ENCODE results near the gene XRCC5. TPM values are rescaled to one million over a fixed set of nuclear protein-coding genes. Genes with fewer than 3 reads are reported as not detected.
"Not testable (repeated sequence)": the region's sequence is repeated elsewhere in the genome, so short reads cannot be mapped to it uniquely, and the experiment has no call there.

The XRCC5 gene
- total RNA-seq: 113 TPM
- long read RNA-seq, transcript XRCC5-201 (21 exons, 3,428 nt): major isoform, 70 of 79 reads
- long read RNA-seq, partial matches to known transcripts: 8 of 79 reads
- long read RNA-seq, other reads (novel, unspliced or antisense): 1 of 79 reads

DNA sequence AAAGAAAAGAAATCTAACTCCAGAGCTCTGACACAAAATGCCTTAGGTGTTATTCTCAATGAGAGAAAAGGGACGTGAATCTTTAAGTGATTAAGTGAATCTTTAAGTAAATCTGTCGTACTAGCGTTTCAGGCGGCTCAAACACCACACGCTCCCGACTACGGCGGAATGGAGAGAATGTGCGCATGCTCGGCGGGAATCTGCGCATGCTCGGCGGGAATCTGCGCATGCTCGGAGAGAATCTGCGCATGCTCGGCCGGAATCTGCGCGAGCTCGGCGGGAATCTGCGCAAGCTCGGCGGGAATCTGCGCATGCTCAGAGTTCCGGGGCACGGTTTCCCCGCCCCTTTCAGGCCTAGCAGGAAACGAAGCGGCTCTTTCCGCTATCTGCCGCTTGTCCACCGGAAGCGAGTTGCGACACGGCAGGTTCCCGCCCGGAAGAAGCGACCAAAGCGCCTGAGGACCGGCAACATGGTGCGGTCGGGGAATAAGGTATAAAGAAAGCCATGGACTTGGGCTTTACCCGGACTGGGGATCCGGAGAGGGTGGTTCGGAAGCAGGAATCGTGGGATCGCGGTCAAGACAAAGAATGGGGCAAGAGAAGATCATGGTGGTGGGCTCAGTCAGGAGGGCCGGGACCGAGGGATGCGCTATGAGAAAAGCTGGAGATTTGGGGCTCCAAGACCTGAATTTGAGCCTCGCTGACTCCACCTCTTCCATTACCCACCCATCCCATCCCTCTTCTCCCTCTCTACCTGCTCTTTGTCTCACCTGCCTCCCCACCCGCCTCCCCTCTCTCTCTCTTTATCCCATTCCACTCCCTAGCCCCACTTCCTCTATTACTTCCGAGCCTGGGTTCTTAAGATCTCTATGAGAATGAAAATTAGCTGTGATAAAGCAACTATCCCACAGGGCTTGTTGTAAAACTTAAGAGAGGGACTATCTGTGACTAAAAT is at the start of gene XRCC5:
Gene XRCC5 (plus strand): TSS at position 382 of the 955 bp plus-strand sequence. CDS start 89 bp downstream, at position 471.
- peak; percentile 97 for DNase-seq (ENCODE audit: missing footprints)
- intact Hi-C loops (cut with DNase I): no loop called here
- peak; percentile 96 for ATAC-seq

DNA sequence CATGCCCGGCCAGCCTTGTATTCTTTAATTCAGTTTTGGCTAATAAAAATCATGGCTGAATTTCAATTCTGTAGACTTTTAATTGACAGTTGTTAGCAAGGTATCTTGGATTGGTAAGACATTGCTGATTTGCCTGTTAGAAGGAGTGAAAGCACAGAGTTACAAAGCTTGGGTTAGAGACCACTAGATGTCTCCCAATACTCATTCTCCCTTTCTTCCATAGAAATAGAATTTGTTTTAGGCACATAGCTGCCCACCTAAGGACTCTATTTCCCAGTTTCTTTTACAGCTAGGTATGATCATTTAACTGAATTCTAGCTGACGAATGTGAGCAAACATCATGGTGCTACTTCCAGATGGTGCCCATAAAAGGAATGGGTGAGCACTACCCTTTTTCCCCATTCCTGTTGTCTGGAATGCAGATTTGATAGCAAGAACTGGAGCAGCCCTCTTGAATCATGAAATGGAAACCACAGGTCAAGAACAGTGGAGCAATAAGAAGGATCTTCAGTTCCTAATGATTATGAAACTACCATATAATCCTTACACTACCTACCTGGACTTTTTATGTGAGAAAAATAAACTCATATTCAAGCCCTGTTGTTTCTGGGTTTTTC is 45.0 kb upstream of the XRCC5 start:
- intact Hi-C loops (cut with DNase I): no loop called here
- DNase-seq (ENCODE audit: missing footprints) (no peak), ATAC-seq (no peak)

DNA sequence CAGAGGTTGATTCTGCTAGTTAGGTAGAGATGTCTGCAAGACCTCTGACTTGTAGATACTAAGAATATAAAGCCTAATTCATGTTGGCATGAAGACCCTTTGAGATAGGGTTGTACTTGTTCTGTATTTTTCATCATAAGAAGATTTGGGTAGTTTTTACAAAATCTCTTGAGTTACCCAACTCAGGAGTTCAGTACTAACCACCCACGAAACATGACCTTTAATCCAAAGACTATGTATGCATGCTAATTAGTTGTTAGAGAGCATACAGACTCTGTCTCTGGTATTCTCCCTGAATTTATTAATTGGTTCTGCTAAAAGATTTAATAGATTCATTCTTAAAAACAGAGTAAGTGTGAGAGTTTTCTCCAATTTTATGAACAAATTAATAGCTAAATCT is 44.5 kb upstream of the XRCC5 start:
- DNase-seq (ENCODE audit: missing footprints): no peak
- intact Hi-C loops (cut with DNase I): no loop called here
- no peak for ATAC-seq

DNA sequence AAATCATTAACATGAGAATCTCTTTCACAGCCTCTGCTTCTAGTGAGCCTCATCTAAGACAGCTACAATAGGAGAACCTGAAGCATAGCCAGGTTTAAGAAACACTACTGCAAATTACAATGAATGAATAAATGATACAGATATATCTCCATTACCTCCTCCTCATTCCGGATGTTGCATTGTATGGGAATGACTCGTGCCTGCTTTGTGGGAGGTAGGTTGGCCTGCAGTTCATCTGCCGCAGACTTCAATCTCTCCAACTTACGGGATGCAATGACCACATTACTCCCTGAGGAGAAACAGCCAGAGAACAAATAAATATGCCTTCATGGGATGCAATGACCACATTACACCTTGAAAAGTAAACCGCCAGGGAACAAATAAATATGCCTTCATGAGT is 42.9 kb upstream of the XRCC5 start:
- ATAC-seq (no peak), DNase-seq (ENCODE audit: missing footprints) (no peak)
- intact Hi-C loops (cut with DNase I): no loop called here

DNA sequence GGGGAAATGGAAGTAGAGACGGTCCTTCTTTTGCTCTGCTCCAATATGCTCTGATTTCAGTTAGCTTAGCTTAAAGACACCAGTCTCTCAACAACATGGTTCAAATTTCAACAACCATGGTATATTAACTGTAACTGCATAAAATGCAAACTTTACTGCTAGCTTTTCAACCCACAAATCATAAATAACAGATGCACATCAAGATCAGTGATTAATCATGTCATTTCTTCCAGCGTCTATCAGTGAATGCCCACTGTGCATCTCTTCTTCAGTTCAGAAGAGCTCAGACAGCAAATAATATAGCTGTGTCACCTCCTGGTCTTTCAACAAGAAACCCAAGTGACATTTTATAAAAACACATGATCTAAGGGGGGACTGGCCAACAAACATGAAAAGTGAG is 40.1 kb upstream of the XRCC5 start:
- ATAC-seq (no peak), DNase-seq (ENCODE audit: missing footprints) (no peak)
- intact Hi-C loops (cut with DNase I): no loop called here

DNA sequence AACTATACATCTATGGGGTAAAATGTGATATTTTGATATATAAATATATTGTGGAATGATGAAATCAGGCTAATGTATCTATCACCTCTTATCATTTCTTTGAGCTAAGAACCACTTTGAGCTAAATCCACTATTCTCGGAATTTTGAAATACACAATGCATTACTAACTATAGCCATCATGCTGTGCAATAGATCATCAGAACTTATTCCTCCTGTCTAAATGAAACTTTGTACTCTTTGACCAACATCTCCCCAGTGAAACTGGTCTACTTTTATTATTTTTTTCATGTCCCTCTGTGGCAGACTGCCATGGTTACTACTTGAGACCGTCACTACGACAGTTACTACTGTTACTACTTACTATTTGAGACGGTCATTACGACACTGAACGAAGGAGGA is 39.0 kb upstream of the XRCC5 start:
- no peak for ATAC-seq

DNA sequence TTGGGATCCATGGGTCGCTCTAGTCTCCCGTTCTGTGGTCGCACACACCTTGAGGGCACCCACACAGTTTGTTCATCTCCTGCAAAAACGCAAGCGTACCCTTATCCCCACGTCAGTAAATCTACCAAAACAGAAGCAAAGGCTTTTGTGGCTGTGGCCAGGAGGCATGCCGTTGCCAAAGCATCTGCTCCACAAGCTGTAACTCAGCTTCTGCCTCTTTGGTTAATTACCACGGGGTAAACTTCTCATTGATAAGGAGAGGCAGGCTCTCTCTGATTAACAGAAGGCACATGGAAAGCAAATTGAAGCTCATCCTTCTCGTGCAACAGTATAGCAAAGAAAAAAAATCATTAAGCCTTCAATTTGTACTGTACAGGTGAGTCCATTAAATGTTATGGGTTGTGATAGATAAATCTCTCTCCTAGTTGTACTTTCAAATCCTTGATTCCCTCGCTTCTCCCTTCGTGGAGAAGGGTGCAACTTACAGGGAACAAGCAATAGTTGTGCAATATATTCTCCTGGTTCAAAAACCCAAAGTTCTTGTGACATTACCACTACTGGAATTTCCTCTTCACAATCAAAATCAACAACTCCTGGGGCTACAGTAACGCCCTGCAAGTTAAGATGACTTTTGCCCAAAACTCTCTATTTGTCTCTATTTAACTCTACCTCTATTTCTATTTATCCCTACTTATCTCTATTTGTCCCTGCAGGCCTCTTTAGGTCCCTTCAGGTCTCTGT is 37.9 kb upstream of the XRCC5 start:
- no peak for ATAC-seq
- DNase-seq (ENCODE audit: missing footprints): peak; percentile 37
- intact Hi-C loops (cut with DNase I): no loop called here

More for the DNA sequence above, 39.0 kb upstream of the XRCC5 start:
- DNase-seq (ENCODE audit: missing footprints): no peak
- intact Hi-C loops (cut with DNase I): no loop called here

DNA sequence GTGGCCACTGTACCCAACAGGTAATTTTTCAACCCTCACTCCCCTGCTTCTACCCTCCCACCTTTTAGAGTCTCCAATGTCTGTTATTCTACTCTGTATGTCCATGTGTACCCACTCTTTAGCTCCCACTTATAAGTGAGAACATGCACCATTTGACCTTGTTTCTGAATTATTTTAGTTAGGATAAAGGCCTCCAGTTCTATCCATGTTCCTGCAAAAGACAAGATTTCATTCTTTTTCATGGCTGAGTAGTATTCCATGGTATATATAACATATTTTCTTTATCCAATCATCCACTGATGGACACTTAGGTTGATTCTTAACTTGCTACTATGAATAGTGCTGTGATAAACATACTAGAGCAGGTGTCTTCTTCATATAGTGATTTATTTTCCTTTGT is 36.7 kb upstream of the XRCC5 start:
- ATAC-seq: no peak
- intact Hi-C loops (cut with DNase I): no loop called here
- DNase-seq (ENCODE audit: missing footprints): no peak

DNA sequence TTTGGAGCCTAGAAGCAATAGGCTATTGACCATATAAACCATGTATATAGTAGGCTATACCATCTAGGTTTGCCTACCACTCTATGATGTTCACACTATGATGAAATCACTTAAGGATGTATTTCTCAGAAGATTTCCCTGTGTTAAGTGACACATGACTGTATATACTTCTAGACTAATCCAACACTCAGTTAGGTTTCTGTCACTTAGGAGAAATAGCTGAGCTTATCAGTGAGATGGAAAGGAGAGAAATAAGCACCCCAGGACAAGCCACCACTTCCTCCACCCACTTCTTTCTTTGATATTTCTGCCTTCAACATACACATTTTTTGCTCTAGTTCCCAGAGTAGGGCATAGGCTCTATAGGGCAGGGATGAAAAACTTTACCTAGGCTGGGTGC is 35.4 kb upstream of the XRCC5 start:
- DNase-seq (ENCODE audit: missing footprints) (no peak), ATAC-seq (no peak)
- intact Hi-C loops (cut with DNase I): no loop called here

DNA sequence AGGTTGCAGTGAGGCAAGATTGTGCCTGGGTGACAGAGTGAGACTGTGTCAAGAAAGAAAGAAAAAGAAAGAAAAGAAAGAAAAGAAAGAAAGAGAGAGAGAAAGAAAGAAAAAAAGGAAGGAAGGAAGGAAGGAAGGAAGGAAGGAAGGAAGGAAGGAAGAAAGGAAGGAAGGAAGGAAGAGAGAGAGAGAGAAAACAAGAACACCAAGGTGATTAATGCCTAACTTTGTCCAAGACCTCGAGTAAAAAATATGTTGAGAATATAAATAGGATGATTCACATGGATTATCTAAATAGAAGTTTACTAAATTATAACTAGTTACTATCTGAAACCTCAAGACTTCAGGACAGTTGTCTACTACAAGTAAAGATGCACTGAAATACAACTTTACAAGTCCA is 34.8 kb upstream of the XRCC5 start:
- intact Hi-C loops (cut with DNase I): no loop called here
- DNase-seq (ENCODE audit: missing footprints): no peak
- no peak for ATAC-seq

DNA sequence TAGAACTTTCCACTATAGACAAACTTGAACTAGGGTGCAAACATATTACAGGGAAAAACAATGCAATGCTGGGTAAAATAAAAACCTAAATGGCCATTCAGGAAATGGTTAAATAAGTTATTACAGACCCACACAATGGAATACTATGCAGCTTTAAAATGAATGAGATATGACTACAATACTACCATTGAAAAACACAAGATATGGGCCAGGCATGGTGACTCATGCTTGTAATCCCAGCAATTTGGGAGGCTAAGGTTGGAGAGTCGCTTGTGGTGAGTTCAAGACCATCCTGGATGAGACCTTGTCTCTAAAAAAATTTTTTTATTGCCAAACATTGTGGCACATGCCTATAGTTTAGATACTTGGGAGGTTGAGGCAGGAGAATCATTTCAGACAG is 34.4 kb upstream of the XRCC5 start:
- DNase-seq (ENCODE audit: missing footprints) (no peak), ATAC-seq (no peak)
- intact Hi-C loops (cut with DNase I): no loop called here

DNA sequence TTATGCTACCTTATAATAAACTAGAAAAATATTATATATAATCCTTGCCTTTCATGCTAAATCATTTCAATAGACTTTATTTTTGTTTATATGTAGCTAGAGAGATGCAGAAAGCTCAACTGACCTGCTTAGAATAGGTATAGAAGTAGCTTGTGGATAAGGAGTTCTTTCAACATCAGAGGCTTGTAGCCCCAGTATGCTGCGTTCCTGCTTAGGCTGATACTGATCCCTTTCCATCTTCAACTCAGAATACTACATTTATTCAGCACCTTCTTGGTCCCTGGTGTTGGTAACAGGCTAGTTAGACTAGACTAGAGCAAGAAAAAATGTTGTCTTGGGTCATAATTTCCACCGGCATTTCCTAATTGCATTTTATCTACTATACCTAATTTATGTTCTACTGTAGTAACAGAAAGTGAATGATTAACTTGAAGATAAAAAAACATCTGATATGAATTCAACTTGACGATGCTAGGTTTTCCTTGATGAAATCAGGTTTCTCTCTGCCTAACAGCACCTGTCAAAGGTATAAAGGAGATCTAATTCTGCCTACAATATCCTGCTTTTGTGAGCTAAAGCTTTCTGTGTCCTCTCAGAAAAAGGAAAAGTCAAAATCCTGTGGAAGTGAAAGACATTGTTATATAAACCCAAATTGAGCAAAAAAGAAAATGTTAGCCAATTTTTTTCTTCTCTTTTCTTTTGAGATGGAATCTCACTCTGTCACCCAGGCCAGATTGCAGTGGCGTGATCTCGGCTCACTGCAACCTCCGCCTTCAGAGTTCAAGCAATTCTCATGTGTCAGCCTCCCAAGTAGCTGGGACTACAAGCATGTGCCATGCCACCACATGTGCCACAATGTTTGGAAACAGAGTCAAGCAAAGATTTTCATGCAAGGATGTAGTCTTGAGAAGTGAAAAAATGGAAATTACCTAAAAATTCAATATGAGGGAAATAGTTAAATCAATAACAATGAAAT is 33.4 kb upstream of the XRCC5 start:
- intact Hi-C loops (cut with DNase I): no loop called here
- ATAC-seq (no peak), DNase-seq (ENCODE audit: missing footprints) (no peak)

DNA sequence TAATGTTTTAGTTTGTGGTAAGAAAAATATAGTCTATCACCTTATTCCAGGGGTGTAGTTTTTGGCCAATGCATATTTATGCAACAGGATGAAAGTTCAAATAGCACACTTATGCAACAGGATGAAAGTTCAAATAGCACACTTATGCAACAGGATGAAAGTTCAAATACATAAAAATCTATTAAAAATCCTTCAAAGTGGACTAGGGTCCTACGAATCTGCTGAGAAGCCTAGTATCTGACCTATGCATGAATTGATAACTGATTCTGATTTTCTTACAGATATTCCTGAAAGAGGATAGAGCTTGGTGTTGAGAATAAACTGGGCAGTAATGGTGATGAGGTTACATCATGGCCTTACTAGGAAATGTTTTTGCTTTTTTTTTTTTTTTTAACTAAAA is 30.4 kb upstream of the XRCC5 start:
- intact Hi-C loops (cut with DNase I): no loop called here
- DNase-seq (ENCODE audit: missing footprints): no peak
- ATAC-seq: no peak

DNA sequence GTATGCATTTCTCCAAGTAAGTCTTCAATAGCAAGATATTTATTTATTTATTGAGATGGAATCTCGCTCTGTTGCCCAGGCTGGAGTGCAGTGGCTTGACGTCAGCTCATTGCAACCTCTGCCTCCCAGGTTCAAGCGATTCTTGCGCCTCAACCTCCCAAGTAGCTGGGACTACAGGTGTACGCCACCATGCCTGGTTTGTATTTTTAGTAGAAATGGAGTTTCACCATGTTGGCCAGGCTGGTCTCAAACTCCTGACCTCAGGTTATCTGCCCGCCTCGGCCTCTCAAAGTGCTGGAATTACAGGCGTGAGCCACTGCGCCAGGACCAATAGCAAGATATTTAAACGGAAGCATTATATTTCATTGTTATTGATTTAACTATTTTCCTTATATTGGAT is 29.1 kb upstream of the XRCC5 start:
- intact Hi-C loops (cut with DNase I); DNase-seq (ENCODE audit: missing footprints); ATAC-seq: not testable (repeated sequence)

DNA sequence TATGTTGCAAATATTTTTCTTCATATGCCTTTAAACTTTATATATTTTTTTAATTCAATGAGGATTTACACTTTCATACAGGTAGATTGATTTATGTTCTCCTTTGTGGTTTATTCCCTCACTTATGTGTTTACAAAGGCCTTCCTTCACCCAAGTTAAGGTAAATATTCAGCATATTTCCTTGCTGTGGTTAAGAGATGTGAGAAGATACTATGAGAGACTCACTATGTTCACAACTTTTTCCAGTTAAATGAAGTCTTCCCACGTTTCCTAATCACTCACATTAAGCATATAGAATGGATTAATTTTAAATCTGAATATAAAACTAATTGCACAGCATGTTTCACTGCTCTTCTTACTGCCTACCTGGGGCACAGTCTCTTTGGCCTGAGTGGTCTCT is 28.1 kb upstream of the XRCC5 start:
- intact Hi-C loops (cut with DNase I): no loop called here
- ATAC-seq: no peak
- no peak for DNase-seq (ENCODE audit: missing footprints)

DNA sequence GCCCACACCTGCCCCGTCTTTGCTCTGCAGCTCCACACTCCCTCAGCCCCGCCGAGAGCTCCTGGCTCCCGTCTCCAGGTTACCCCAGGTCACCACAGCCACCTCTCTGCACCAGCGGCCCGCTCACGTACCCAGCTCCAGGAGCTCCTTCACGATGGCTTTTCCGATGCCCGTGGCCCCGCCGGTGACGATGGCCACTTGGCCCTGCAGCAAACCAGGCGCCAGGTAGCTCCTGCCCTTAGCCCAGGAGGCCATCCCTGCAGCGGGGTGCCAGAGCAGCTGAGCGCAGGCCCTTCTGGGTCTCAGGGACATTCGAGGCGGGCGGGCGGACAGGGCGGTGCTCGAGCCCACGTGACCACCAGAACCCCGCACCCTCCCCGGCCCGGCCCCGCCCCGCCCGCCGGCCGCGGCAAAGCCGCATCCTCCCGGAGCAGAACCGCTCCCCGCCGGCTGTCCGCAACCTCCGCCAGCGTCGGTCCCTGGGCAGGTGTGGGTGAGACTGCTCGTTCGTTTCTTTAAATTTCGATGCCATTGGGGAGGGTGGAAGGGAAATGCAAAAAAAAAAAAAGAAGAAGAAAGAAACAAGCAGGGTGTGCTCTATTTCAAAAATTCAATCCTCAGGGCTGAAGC is 27.5 kb upstream of the XRCC5 start, which contains the start of the genes PECR and TMEM169:
Gene PECR (minus strand): TSS at position 323 of the 630 bp plus-strand sequence. CDS start 68 bp downstream, at position 255.
Gene TMEM169 (plus strand): TSS at position 433 of the 630 bp plus-strand sequence. CDS start 14,045 bp downstream, outside the sequence.
- DNase-seq (ENCODE audit: missing footprints): peak; percentile 94
- peak; percentile 99 for ATAC-seq
- intact Hi-C loops (cut with DNase I): no loop called here

DNA sequence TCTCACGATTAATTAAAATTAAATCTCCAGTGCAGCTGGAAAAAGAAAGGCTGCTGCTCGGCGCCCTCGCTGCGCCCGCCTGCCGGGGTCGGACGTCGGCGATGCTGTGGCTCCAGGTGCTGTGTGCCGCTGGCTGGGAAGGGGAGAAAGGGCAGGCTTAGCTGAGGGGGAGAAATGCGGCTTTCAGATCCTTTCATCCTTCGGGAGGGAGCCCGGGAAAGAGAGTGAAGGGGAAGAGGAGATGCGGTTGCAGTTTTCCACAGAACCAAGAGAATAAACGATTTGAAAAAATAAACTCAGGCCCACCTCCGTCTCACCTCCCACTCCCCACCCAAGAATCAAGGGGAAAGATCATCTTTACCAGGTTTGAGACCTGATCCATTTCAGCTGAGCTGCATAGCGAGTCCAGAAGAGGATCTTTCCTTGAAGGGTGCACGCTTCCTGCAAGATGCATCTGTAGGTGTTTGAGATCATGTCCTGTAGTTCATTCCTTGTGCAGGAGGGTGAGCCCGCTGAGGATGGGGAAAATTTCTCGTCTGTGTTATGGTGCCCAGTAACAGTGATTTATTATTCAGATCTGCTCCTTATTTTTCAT is 26.9 kb upstream of the XRCC5 start:
- intact Hi-C loops (cut with DNase I): no loop called here
- ATAC-seq (no peak), DNase-seq (ENCODE audit: missing footprints) (no peak)
